Upper lobe of left lung (tissue), 6 donors: ENCODE results near the gene TBCD. TPM values are rescaled to one million over a fixed set of nuclear protein-coding genes. Genes with fewer than 3 reads are reported as not detected.

Source experiments
- ATAC-seq, 2 donors: fragments of 200-7000 bp; cut with Tn5 transposase; one replicate each; pipeline ENCODE4 v1.9.1; 2022; ENCODE audit warnings: mild to moderate bottlenecking in 2 of 2, moderate library complexity in 2 of 2; ENCODE audit not compliant: low FRiP score in 2 of 2
- DNase-seq, 2 donors: peaks; one replicate each; pipeline ENCODE4 v3.0.0-alpha.2; 2019 to 2020
- H3K27ac ChIP-seq, 4 donors: fragments of 200-600 bp; sonication (generic); one replicate each; pipeline ENCODE4 v1.5.1; 2016 to 2019
- H3K27me3 ChIP-seq, 4 donors: fragments of 200-600 bp; sonication (generic); one replicate each; pipeline ENCODE4 v1.5.1; 2017 to 2019
- H3K36me3 ChIP-seq, 4 donors: fragments of 200-600 bp; sonication (generic); one replicate each; pipeline ENCODE4 v1.5.1; 2016 to 2019
- H3K4me1 ChIP-seq, 4 donors: fragments of 200-600 bp; sonication (generic); one replicate each; pipeline ENCODE4 v1.5.1; 2018 to 2019
- H3K4me3 ChIP-seq, 4 donors: fragments of 200-600 bp; sonication (generic); one replicate each; pipeline ENCODE4 v1.5.1; 2017 to 2019; ENCODE audit warnings: mild to moderate bottlenecking in 2 of 4, moderate library complexity in 1 of 4
- H3K9me3 ChIP-seq, 4 donors: fragments of 200-600 bp; sonication (generic); one replicate each; pipeline ENCODE4 v1.5.1; 2018 to 2019
- CTCF ChIP-seq, 6 experiments: fragments of 450-650 bp in 4 of 6; fragments of 200-600 bp in 2 of 6; sonication (generic) in 2 of 6; IDR thresholded peaks; one replicate each; pipeline ENCODE4 v1.5.1; 2016 to 2019; ENCODE audit warnings: antibody characterized with exemption in 6 of 6
- EP300 ChIP-seq, 4 donors: sonication (generic); formaldehyde crosslinking; IDR thresholded peaks; one replicate each; pipeline ENCODE4 v1.5.1; 2017; ENCODE audit warnings: antibody characterized with exemption in 4 of 4, control low read depth in 2 of 4
- POLR2A ChIP-seq, 4 donors: fragments of 450-650 bp; IDR thresholded peaks; one replicate each; pipeline ENCODE4 v1.5.1; 2016 to 2017; ENCODE audit warnings: antibody characterized with exemption in 4 of 4, mild to moderate bottlenecking in 2 of 4
- POLR2AphosphoS5 ChIP-seq, 2 donors: sonication (generic); formaldehyde crosslinking; IDR thresholded peaks; one replicate each; pipeline ENCODE4 v1.5.1; 2017; ENCODE audit warnings: antibody characterized with exemption in 2 of 2
- WGBS, 2 donors: methylation state at CpG; one replicate each; pipeline ENCODE4 v1.1.5; 2017 to 2018; 5-methylcytosine and 5-hydroxymethylcytosine counted together
- total RNA-seq, 6 donors: library from RNA; depleted of rRNA in 4 of 6; stranded (reverse); fragments of >200 nt in 4 of 6; gene quantifications; one replicate each; pipeline versions ENCODE4 v1.1.0 to v1.2.1, GENCODE V29; 2016 to 2021
- donor health status: DM: no; HTN: no; CAD: no; lungs with moderate emphysema.
- donor health status: DM: no; HTN: yes; CAD: no; lungs with severe emphysema.

TBCD gene
- total RNA-seq, 6 donors from 2014 or later, result 71.3 to 262 (median 104) TPM

GRCh38 chr17:82956146-82956725 lies 204.4 kb downstream of the TBCD start:
- Histone ChIP-seq H3K4me1 (no peaks in the 10 kb centered on the region), H3K9me3 (no peaks in the 10 kb centered on the region), H3K27me3 (no peaks in the 10 kb centered on the region), H3K36me3 (no peaks in the 10 kb centered on the region), H3K27ac (no peak overlapping the region), H3K4me3 (no peak overlapping the region)
- WGBS, 2 donors, result 93 to 96% methylated on average over 8 to 13 of the region's 18 CpGs
- TF ChIP-seq EP300 (IDR thresholded peaks at IDR 0.05), result no peak
- no peak for TF ChIP-seq POLR2A (IDR thresholded peaks at IDR 0.05)
- no peak for TF ChIP-seq CTCF (IDR thresholded peaks at IDR 0.05)
- no peak for TF ChIP-seq POLR2AphosphoS5 (IDR thresholded peaks at IDR 0.05)
- DNase-seq, result peak in 1 of 2 donors; percentile 12
- peak in 1 of 2 donors; percentile 42 for ATAC-seq

GRCh38 chr17:82956726-82957468 lies 205.0 kb downstream of the TBCD start:
- H3K4me1 ChIP-seq, result no peaks in the 10 kb centered on the region
- DNase-seq, result peak; percentile 19 to 73
- H3K9me3 ChIP-seq, result no peaks in the 10 kb centered on the region
- no peak overlapping the region for H3K27ac ChIP-seq
- H3K4me3 ChIP-seq, result no peak overlapping the region
- H3K36me3 ChIP-seq, result no peaks in the 10 kb centered on the region
- TF ChIP-seq EP300 (IDR thresholded peaks at IDR 0.05) (no peak), CTCF (IDR thresholded peaks at IDR 0.05) (no peak), POLR2A (IDR thresholded peaks at IDR 0.05) (no peak), POLR2AphosphoS5 (IDR thresholded peaks at IDR 0.05) (no peak)
- ATAC-seq, result peak in 1 of 2 donors; percentile 15
- H3K27me3 ChIP-seq, result no peaks in the 10 kb centered on the region
- WGBS, 2 donors, result 92 to 96% methylated on average over 5 to 20 of the region's 33 CpGs

- ATAC-seq (no peak), DNase-seq (no peak)
- no peaks in the 10 kb centered on the region for H3K4me1 ChIP-seq
- no peaks in the 10 kb centered on the region for H3K36me3 ChIP-seq
- 83 to 90% methylated on average over 3 to 7 of the region's 8 CpGs for WGBS, 2 donors
- H3K9me3 ChIP-seq, result no peaks in the 10 kb centered on the region
- no peaks in the 10 kb centered on the region for H3K27me3 ChIP-seq
- H3K4me3 ChIP-seq, result no peak overlapping the region
- TF ChIP-seq EP300 (IDR thresholded peaks at IDR 0.05) (no peak), POLR2A (IDR thresholded peaks at IDR 0.05) (no peak)
- no peak overlapping the region for H3K27ac ChIP-seq
Observed at GRCh38 chr17:82957469-82957795, 205.6 kb downstream of the TBCD start.

GRCh38 chr17:82957961-82958561 lies 206.2 kb downstream of the TBCD start:
- TF ChIP-seq POLR2AphosphoS5 (IDR thresholded peaks at IDR 0.05), result no peak
- Histone ChIP-seq H3K4me3 (no peak overlapping the region), H3K27ac (no peak overlapping the region), H3K27me3 (no peaks in the 10 kb centered on the region), H3K4me1 (peaks cover 3 to 4% (median 4%) of the 10 kb centered on the region in 4 donors), H3K36me3 (no peaks in the 10 kb centered on the region), H3K9me3 (no peaks in the 10 kb centered on the region)
- 85 to 93% methylated on average over 27 to 30 of the region's 30 CpGs for WGBS, 2 donors
- peak in 1 of 2 donors; percentile 58 for DNase-seq
- ATAC-seq, result no peak

GRCh38 chr17:82959242-82959930 lies 207.5 kb downstream of the TBCD start:
- Histone ChIP-seq H3K27ac (no peak overlapping the region), H3K9me3 (no peaks in the 10 kb centered on the region), H3K4me1 (peaks cover 10 to 11% (median 11%) of the 10 kb centered on the region in 4 donors), H3K4me3 (no peak overlapping the region), H3K36me3 (no peaks in the 10 kb centered on the region), H3K27me3 (no peaks in the 10 kb centered on the region)
- ATAC-seq, result no peak
- peak in 1 of 2 donors; percentile 64 for DNase-seq
- 92 to 93% methylated on average over 25 to 28 of the region's 28 CpGs for WGBS, 2 donors
- TF ChIP-seq POLR2A (IDR thresholded peaks at IDR 0.05) (no peak), EP300 (IDR thresholded peaks at IDR 0.05) (no peak), CTCF (IDR thresholded peaks at IDR 0.05) (no peak)
